T-helper 1 cell treated with Interleukin-12 subunit alpha and Interleukin-12 subunit beta and Interleukin-4 antibody, amounts not matched to agents 30 ng/mL and 1 ng/mL, for 36 hours (primary cell): ENCODE data around the gene EIF3K. TPM values are rescaled to one million over a fixed set of nuclear protein-coding genes. Genes with fewer than 3 reads are reported as not detected.
"Not testable (repeated sequence)": the region's sequence is repeated elsewhere in the genome, so short reads cannot be mapped to it uniquely, and the experiment has no call there.

ENCODE experiments used
- intact Hi-C: fragments of 100-400 bp; cut with micrococcal nuclease; formaldehyde crosslinking; loops from one replicate; pipeline ENCODE4 v1.15.1; 2024
- total RNA-seq: library from RNA; stranded (reverse); gene quantifications from 2 replicates; pipeline ENCODE4 v1.2.3, GENCODE V29; 2022

EIF3K gene, protein sequence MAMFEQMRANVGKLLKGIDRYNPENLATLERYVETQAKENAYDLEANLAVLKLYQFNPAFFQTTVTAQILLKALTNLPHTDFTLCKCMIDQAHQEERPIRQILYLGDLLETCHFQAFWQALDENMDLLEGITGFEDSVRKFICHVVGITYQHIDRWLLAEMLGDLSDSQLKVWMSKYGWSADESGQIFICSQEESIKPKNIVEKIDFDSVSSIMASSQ
- 313 and 314 TPM in 2 replicates for total RNA-seq

DNA sequence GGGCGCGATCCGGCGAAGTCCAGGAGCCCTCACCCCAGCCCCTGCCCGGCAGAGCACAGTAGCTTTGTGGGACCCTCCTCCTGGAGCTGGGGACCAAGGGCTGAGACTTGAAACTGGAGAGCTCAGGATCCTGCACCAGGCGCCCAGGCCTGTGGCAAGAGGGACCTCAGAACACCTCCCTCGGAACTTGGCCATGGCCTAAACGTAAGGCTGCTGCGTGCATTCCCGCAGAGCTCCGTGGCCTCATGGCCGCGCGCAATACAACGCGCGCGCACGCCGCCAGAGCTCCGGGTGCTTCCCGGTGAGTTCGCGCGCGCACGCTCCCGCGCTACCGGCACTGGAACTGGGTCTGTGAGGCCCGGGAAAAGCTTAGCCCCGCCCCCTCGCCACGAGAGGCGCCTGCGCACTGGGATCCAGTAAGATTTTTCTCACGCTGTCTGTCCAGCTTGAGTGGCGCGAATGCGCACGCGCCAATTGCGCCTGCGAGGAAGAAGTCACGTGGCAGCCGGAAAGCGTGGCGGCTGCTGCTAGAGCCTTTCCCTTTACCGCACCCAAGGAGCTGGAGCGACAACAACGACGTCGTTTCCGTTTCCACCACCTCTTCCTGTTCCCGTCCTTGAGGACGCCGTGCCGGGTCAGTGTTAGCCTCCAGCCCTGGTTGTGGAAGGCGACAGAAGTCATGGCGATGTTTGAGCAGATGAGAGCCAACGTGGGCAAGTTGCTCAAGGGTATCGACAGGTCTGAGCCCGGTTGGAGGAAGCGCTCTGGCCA is at the start of gene EIF3K:
EIF3K (plus strand) TSS at position 599 of the 771 bp plus-strand sequence; CDS start at position 680, 81 bp downstream.
- intact Hi-C loops: loop anchor here (1.0 to 5.0 kb wide), 18 partner anchors 18 to 724 kb away; partner anchors contain the start of genes ACTN4, CATSPERG, ECH1 and FAM98C

DNA sequence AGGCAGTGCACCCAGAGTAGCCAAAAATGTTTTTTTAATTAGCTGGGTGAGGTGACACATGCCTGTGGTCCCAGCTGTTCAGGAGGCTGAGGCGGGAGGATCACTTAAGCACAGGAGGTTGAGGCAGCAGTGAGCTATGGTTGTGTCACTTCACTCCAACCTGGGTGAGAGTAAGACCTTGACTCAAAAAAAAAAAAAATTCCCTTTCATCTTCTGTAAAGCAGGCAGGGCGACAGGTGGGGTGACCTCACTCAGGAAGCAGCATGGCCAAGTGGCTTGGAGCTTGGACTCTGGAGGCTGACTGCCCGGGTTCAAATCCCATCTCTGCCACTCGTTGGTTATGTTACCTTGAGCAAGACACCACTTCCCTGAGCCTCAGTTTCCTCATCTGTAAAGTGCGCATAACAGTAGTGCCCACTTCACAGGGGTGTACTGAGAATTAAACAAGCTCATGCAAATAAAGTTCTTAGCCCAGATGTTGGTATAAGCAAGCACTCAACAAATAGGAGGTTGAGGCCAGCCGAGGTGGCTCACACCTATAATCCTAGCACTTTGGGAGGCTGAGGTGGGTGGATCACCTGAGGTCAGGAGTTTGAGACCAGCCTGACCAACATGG is 49.5 kb upstream of the EIF3K start:
- intact Hi-C loops: no loop called here

DNA sequence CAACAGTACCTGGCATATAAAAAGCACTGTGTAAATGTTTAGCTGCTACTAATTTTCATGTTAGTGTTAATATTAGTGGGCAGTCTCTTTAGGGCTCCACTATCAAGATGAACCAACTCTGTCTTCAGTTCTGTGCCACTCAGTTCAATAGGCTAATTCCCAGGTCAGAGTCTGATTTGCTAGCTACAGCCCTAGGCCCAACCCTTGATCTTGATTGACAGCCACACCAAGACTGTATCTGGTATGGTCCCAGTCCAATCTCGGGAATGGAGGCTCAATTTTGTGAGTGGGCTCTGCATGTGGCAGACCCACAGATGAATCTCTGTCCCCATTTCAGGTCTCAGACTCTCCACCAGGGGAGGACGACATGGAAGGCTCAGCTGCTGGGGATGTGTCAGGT is 47.3 kb upstream of the EIF3K start:
- intact Hi-C loops: no loop called here

DNA sequence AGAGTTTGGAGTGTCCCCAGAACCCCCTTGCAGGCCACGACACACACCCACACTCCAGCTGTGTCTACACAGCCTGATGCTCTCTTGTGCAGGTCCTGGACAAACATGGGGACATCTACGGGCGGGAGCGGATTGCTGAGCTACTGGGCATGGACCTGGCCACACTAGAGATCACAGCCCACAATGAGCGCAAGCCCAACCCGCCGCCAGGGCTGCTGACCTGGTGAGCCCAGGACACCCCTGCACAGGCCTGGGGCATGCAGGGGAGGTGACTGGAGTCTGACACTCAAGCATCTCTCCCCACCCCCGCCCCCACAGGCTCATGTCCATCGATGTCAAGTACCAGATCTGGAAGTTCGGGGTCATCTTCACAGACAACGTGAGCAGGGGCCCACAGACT is 41.2 kb upstream of the EIF3K start:
- intact Hi-C loops: no loop called here

DNA sequence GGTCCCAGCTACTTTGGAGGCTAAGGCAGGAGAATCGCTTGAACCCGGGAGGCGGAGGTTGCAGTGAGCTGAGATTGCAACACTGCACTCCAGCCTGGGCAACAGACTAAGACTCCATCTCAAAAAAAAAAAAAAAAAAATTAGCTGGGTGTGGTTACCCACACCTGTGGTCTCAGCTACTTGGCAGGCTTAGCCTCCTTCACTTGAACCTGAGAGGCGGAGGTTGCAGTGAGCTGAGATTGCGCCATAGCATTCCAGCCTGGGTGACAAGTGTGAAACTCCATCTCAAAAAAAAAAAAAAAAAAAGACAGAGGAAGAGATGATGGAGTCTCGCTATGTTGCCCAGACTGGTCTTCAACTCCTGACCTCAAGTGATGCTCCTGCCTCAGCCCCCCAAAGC is 39.7 kb upstream of the EIF3K start:
- intact Hi-C loops: not testable (repeated sequence)

DNA sequence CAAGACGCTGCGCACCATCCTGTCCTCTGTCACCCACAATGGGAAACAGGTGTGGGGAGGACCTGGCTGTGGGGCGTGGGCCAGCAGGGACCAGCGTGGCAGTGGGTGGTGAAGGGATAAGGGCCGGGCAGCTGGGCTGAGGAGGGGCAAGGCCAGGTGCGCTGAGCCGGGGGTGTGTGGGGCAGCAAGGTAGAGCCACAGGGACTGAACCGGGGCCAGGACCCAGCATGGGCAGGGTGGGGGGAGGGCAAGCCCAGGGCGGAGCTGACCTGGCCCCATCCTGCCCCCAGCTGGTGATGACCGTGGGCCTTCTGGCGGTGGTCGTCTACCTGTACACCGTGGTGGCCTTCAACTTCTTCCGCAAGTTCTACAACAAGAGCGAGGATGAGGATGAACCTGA is 38.9 kb upstream of the EIF3K start:
- intact Hi-C loops: no loop called here

DNA sequence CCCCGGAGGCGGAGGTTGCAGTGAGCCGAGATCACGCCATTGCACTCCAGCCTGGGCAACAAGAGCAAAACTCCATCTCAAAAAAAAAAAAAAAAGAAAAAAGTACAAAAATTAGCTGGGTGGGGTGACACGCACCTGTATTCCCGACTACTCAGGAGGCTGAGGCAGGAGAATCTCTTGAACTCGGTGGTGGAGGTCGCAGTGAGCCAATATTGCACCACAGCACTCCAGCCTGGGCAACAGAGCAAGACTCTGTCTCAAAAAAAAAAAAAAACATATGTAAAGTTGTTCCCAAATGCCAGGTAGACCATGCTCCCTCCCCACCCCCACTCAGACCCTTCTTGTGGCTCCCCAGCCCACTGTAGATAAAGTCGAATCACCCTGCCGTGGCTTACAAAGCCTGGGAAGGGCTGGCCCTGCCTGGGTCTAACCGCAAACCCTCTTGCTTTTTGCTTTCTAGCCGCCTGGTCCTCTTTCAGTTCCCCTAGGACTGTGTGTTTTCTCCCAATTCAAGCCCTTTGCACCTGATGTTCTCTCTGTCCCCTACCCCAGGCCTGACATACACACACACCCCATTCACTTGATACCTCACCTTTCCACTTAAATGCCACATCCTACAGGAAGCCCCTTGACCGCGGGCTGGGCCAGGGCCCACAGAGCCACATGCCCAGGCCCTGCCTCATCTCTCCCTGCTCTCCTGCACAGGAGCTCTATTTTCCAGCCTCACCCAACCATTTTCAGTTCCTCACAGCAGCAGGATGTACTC is 35.6 kb upstream of the EIF3K start:
- intact Hi-C loops: no loop called here

DNA sequence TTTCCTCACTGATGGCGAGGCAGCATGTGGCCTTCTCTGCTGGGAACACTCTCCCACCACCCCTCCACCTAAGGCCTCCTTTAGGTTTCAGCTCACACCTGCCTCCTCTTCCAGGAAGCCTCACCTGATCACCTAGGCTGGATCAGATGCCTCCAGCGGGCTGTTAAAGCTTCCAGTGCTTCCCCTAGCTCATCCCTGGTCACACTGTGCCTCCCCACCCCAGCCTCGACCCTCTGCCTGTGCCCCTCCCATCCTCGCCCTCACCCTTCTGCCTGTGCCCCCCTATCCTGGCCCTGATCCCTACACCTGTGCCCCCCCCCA is 35.0 kb upstream of the EIF3K start:
- intact Hi-C loops: no loop called here

DNA sequence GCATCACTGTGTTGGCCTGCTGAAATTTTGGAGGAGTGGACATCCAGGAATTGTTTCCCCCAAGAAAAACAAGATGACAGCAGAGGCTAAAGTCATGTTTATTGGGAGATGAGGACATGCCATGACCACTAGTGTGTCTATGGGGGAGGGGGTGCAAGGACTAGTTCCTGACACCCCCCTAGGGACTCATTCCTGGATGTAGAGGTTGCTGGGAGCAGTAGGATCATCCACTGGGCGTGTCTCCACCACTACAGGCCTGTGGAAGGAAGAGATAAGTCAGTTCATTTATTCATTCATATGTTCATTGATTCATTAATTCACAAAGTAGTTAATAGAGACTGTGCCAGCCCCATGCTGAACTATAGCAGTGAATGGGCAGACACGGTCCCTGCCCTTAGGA is 31.4 kb upstream of the EIF3K start:
- intact Hi-C loops: no loop called here

DNA sequence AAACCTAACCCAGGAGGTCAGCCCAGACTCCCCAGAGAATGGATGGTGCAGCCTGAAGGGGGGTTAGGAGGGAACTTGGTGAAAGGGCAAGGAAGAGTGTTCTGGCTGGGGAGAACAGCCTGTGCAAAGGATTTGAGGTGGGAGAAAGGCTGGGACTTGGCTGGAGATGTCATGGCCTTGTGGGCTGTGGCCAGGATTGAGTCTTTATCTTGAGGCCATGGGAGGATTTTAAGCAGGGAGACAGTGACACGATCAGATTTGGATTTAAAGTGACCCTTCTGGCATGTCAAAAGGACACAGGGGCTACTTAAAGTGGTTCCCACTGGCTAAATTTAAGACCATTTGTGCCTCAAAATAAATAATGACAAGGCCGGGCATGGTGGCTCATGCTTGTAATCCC is 30.9 kb upstream of the EIF3K start:
- intact Hi-C loops: no loop called here

DNA sequence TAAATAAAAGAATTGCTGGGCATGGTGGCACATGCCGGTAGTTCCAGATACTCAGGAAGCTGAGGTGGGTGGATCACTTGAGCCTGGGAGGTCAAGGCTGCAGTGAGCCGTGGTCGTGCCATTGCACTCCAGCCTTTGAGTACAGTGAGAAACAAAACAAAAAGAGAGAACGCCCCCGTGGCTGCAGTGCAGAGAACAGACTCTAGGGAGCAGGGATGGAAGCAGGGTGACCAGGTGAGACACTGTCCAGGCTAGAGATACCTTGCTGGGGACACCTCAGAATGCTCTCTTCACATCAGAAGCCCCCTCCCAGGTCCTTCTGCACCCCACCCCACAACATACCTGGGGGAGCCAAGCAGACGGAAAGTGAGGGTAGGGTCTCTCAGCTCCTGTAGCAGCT is 26.0 kb upstream of the EIF3K start:
- intact Hi-C loops: no loop called here

DNA sequence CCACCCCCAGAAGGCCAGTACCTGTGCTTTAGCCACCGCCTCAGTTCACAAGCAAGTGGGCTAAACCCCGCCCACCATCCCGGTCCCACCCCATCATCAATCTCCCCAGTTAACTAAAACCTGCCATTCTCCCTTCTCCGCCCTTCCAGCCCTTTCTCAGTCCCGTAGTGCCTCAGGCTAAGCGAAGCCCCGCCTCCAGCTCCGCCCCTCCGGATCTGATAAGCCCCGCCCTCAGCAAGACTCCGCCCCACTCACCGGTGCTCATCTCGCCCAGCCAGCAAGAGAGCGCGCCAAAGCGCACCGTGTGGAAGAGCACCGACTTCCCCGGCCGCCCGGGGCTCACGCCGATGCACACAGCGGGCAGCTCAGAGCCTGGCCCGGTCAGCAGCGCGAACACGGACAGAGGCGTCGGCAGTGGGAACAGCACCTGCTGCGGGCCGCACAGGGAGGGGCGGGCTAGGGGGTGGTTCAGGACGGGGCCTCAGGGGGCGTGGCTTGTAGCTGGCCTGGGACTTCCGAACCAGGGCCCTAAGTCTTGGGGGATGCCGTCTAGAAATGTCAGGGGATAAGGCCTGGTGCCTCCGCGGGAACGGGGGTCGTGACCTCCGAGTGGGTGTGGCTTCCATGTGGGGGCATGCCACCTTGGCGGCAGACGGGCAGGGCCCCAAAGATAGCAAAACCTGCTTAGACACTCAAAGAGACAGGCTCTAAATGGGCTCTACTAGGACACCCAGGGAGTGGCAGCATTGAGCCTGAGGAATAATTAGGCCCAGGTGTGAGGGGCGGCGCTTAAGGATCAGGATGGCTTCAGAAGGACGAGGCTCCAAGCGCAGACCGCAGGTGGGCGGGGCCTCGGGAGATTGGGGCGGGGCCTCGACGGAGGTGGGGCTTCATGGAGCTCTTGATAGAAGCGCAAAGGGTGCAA is 22.7 kb upstream of the EIF3K start:
- intact Hi-C loops: no loop called here

DNA sequence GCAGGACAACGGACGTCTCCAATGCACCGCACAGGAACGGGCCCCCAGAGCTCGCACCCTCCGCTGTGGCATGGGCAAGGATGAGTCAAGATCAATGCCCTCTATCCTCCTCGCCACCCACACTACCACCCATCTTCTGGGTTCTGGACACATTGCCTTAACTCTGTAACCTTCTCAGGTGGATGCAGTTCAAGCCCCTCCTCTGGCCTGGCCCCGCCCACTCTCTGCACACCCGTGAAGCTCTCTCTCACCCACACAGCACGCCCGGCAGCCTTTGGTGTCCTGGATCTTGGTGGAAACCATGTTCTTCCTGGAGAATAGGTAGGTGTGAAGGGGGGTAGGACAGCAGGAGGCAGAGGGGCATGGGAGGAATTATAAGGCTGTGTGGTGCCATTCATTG is 21.9 kb upstream of the EIF3K start:
- intact Hi-C loops: no loop called here

DNA sequence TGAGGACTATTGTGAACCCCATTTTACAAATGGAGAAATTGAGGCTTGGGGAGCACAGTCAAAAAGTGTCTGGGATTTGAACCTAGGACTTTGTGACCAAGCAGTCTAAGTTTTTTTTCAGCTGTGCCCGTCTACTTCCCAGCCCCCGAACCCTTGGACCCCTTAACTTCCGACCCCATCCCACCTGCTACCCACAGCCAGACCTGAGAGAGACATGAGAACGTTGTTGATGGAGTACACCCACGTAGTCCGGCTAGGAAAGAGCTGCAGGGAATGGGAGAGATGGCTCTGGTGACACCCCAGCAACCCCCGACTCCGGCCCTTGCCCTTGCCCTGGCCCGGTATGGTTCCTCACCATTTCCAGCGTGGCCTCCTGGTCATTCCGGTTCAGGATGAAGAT is 19.3 kb upstream of the EIF3K start:
- intact Hi-C loops: loop anchor here (2.0 kb wide), 1 partner anchor 19 kb away; the partner anchor contains the start of gene EIF3K

DNA sequence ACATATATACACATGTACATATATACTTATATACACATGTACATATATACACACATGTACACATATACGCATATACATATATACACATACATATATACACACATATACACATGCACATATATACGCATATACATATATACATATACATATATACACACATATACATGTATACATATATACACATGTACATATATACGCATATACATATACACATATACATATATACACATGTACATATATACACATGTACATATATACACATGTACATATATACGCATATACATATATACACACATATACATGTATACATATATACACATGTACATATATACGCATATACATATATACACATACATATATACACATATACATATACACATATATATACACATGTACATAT is 16.1 kb upstream of the EIF3K start:
- intact Hi-C loops: not testable (repeated sequence)

DNA sequence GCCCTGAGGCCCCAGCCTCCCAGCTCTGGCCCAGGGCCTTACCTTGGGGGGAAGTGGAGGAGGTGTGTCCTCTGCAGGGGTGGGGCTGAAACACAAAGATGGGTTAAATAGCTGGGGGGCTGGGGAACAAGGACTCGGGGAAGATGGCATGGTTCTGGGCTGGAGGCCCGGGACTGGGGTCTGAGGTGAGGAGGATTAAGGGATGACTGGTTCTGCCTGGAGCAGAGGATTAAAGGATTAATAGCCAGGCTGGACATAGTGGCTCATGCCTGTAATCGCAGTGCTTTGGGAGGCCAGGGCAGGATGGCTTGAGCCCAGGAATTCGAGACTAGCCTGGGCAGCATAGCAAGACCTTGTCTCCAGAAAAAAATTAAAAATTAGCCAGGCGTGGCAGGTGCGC is 12.9 kb upstream of the EIF3K start:
- intact Hi-C loops: no loop called here

DNA sequence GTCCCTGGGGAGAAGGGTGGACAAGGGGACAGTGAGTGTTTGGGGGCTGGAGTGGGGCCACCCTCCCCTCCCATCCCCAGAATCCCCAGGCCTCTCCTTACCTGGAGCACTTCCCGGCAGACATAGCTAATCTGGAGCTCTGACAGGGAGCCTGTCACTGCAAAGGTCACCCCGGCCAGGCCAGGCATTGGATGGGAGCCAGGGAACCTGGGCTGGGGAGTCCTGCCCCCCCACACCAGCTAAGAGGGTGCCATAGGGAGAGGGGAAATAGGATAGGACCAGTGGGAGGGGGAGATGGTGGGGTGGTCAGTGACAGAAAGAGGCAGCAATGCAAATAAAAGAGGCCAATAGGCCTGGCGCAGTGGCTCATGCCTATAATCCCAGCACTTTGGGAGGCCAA is 4.7 kb upstream of the EIF3K start:
- intact Hi-C loops: no loop called here

DNA sequence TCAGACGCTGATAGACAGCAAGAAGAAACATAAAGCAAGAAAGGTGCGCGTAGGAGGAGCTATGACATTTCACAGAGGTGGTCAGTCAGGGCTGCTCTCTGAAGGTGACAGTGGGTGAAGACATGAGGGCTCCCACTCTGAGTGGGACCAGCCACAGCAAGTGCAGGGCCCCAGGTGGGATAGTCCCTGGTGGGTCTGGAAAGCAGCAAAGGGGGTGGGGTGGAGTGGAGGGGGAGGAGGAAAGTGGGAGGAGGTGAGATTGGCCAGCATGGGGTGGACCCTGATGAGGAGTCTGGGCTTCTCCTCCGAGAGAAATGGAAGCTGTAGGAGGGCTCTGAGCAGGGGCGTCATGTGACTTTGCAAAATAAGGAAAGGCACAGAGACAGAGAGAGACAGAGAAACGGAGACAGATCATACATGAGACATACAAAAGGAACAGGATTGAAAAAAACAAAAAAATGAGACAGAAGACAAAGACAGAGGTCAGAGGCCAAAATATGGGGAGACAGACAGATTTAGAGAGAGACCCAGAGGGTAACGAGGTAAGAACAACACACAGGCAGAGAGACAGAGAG is 3.9 kb upstream of the EIF3K start:
- intact Hi-C loops: loop anchor here (5.0 kb wide), 3 partner anchors 198 to 727 kb away; partner anchors contain the start of genes SAMD4B, SIPA1L3 and WDR87

DNA sequence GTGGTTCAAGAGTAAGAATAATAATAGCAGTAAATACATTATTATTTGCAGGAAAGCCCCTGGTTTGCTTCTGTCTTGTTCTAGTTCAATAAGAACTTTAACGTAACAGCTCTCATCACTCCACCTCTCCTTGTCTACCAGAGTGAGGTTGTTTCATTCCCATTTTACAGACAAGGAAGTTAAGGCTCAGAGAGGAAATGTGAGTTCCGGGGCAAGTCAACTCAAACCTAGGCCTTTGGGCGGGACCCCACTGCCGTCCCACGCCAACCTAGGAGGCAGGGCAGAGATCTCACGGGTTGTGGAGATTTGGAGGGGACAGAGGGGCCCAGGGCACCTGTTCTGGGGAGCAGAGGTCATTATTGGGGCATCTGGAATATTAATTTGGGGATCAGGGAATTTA is 2.7 kb upstream of the EIF3K start:
- intact Hi-C loops: loop anchor here (5.0 kb wide), 3 partner anchors 199 to 726 kb away; partner anchors contain the start of genes SAMD4B, SIPA1L3 and WDR87

DNA sequence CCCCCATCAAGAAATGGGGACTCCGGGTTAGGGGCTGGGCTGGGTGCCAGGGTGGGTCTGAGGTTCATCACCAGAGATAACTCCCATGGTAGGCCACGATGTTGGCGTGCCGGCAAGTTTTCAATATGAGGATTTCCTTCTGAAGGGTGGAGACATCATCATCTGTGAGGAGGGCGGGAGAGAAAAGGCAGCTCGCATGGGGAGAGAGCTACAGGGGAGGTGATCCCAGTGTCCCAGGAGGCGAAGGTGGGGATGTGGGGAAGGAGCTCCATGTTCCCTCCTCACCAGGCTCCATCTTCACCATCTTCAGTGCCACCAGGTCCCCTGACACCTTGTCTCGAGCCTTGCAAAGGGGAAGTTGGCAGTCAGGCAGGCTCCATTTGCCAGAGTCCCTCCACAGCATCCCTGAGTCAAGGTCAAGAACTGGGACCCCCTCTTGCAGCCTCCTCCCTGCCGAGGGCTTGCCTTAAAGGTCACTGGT is 1.7 kb upstream of the EIF3K start:
- intact Hi-C loops: loop anchor here (1.0 to 5.0 kb wide), 4 partner anchors 73 to 725 kb away; partner anchors contain the start of genes SAMD4B, SIPA1L3 and WDR87
